Neural cell (in vitro differentiated cells): ENCODE results near the gene NDUFA11. TPM values are rescaled to one million over a fixed set of nuclear protein-coding genes. Genes with fewer than 3 reads are reported as not detected.

Source experiments
- H2AFZ ChIP-seq: fragments of 200-600, 300-800 bp; sonication (generic), shearing (Covaris generic); 2 replicates; pipeline ENCODE4 v1.6.0; 2014; ENCODE audit warnings: low read depth, mild to moderate bottlenecking, antibody characterized with exemption, low read length, moderate library complexity
- H3F3A ChIP-seq: fragments of 200-600 bp; shearing (Covaris generic); 2 replicates; pipeline ENCODE4 v1.6.1; 2016; ENCODE audit warnings: mild to moderate bottlenecking, moderate library complexity, mixed read lengths, antibody characterized with exemption, low read length; ENCODE audit not compliant: insufficient read depth, poor library complexity, severe bottlenecking
- H3K27ac ChIP-seq: fragments of 200-600, 300-800 bp; sonication (generic), shearing (Covaris generic); 2 replicates; pipeline ENCODE4 v1.5.1; 2014; ENCODE audit warnings: mild to moderate bottlenecking, low read length, moderate library complexity
- H3K27me3 ChIP-seq: fragments of 300-800, 200-600 bp; sonication (generic), shearing (Covaris generic); 2 replicates; pipeline ENCODE4 v1.6.0; 2014; ENCODE audit warnings: mild to moderate bottlenecking, low read depth, low read length, moderate library complexity; ENCODE audit not compliant: insufficient read depth
- H3K36me3 ChIP-seq: fragments of 300-800, 200-600 bp; sonication (generic), shearing (Covaris generic); 2 replicates; pipeline ENCODE4 v1.5.1; 2014; ENCODE audit warnings: mild to moderate bottlenecking, antibody characterized with exemption, low read length, moderate library complexity; ENCODE audit not compliant: insufficient read depth
- H3K4me2 ChIP-seq: fragments of 300-800, 200-600 bp; sonication (generic), shearing (Covaris generic); 2 replicates; pipeline ENCODE4 v1.6.0; 2014; ENCODE audit warnings: mild to moderate bottlenecking, low read length
- H3K4me3 ChIP-seq: fragments of 300-800, 200-600 bp; sonication (generic), shearing (Covaris generic); 2 replicates; pipeline ENCODE4 v1.5.1; 2014; ENCODE audit warnings: mild to moderate bottlenecking, low read length, moderate library complexity
- H3K79me2 ChIP-seq: fragments of 200-600 bp; shearing (Covaris generic); replicated peaks from 2 replicates; pipeline ENCODE4 v1.6.0; 2014; ENCODE audit warnings: mild to moderate bottlenecking, low read length, moderate library complexity; ENCODE audit not compliant: insufficient read depth
- H3K9ac ChIP-seq: fragments of 300-800, 200-600 bp; sonication (generic), shearing (Covaris generic); 2 replicates; pipeline ENCODE4 v1.6.1; 2016; ENCODE audit warnings: mild to moderate bottlenecking, low read length, mixed read lengths
- H3K9me2 ChIP-seq: fragments of 200-600 bp; shearing (Covaris generic); 2 replicates; pipeline ENCODE4 v1.6.1; 2016; ENCODE audit warnings: mild to moderate bottlenecking, low read length, mixed read lengths; ENCODE audit not compliant: insufficient read depth
- H3K9me3 ChIP-seq: fragments of 200-600, 300-800 bp; sonication (generic), shearing (Covaris generic); 2 replicates; pipeline ENCODE4 v1.6.1; 2016; ENCODE audit warnings: mild to moderate bottlenecking, mixed run types, low read length, moderate library complexity, mixed read lengths
- H4K20me1 ChIP-seq: fragments of 200-600 bp; shearing (Covaris generic); 2 replicates; pipeline ENCODE4 v1.6.1; 2016; ENCODE audit warnings: mild to moderate bottlenecking, mixed run types; ENCODE audit not compliant: insufficient read depth
- EP300 ChIP-seq: fragments of 450-650 bp; conservative IDR thresholded peaks from 2 replicates; pipeline ENCODE4 v1.6.1; 2014; ENCODE audit warnings: antibody characterized with exemption, mild to moderate bottlenecking, moderate library complexity; ENCODE audit not compliant: poor library complexity, severe bottlenecking
- EZH2 ChIP-seq: fragments of 200-600, 300-800 bp; shearing (Covaris generic), sonication (generic); IDR thresholded peaks from 2 replicates; pipeline ENCODE4 v1.6.1; 2014; ENCODE audit warnings: antibody characterized with exemption, low read length, borderline replicate concordance, mild to moderate bottlenecking; ENCODE audit not compliant: insufficient read depth, poor library complexity, severe bottlenecking
- MXI1 ChIP-seq: fragments of 450-650 bp; conservative IDR thresholded peaks from 2 replicates; pipeline ENCODE4 v1.6.1; 2014; ENCODE audit warnings: antibody characterized with exemption, mild to moderate bottlenecking; ENCODE audit not compliant: poor library complexity, severe bottlenecking
- POLR2AphosphoS5 ChIP-seq: IDR thresholded peaks from 2 replicates; pipeline ENCODE4 v1.6.1; 2012
- RAD21 ChIP-seq: fragments of 450-650 bp; conservative IDR thresholded peaks from 2 replicates; pipeline ENCODE4 v1.6.1; 2014; ENCODE audit warnings: antibody characterized with exemption, mild to moderate bottlenecking, moderate library complexity
- SMC3 ChIP-seq: fragments of 450-650 bp; conservative IDR thresholded peaks from 2 replicates; pipeline ENCODE4 v1.6.1; 2014; ENCODE audit warnings: antibody characterized with exemption, mild to moderate bottlenecking, moderate library complexity; ENCODE audit not compliant: poor library complexity
- TAF1 ChIP-seq: IDR thresholded peaks from 2 replicates; pipeline ENCODE4 v1.6.1; 2012; ENCODE audit warnings: low read depth
- polyA plus RNA-seq: library from polyadenylated mRNA; depleted of rRNA; stranded (reverse); fragments of >200 nt; gene quantifications from 2 replicates; pipeline ENCODE4 v1.2.3, GENCODE V29; 2014
- TF ChIP-seq, protein P1 (sequence below): IDR thresholded peaks from 2 replicates; pipeline ENCODE4 v1.6.1; 2012; ENCODE audit warnings: borderline replicate concordance
- TF ChIP-seq, protein P2 (sequence below): fragments of 450-650 bp; IDR thresholded peaks from 2 replicates; pipeline ENCODE4 v1.5.1; 2014; ENCODE audit warnings: antibody characterized with exemption, mild to moderate bottlenecking, moderate library complexity; ENCODE audit not compliant: poor library complexity, severe bottlenecking

NDUFA11 gene
- polyA plus RNA-seq, 1 donor from 2014 or later, result 594 TPM

DNA sequence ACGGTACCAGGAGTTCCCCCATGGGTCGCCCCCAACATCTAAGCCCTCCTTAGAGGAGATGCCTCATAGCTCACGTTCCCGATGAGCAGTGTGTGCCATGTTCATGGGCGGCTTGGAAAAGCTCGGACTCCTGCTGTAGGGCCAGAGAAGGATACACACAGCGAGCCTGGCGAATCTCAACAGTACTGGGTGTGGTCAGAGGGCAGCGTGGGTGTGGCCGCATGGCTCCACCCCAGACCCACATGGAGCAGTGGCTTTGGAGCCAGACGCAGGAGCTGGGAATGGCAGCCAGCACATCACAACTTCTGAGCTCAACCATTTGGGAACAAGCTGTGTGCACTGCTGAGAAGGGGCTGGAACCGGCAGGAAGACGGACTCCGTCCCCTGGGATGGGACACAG lies 26.0 kb upstream of the NDUFA11 start:
- no peak for TF ChIP-seq RAD21
- TF ChIP-seq SMC3, result no peak
- TF ChIP-seq TAF1, result no peak
- no peak for TF ChIP-seq EZH2
- Histone ChIP-seq H3K27ac (no peak overlapping the region), H3K9ac (no peak overlapping the region)

DNA sequence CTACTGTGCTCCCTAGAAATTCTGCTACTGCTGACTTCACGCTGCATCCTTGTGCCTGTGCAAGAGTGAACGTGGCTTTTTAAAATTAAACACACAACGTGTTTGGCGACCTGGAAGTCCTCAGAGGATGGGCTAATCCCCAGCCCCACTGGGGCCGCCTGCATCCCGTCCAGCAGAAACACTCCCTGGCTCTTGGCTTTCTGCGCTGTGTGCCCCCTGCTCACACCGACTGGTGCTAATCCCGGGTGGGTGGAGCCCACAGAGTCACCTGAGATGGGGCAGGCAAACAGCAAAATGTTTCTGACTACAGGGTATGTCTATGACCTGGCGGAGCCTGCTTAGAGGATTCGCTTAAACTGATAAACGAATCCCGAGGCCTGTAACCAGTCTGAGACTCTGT lies 25.6 kb upstream of the NDUFA11 start:
- H3K9ac ChIP-seq, result no peak overlapping the region
- H3K9me2 ChIP-seq, result no peaks in the 10 kb centered on the region
- no peak overlapping the region for H3K27ac ChIP-seq
- no peaks in the 10 kb centered on the region for H3K79me2 ChIP-seq
- H3F3A ChIP-seq, result no peaks in the 10 kb centered on the region
- H3K36me3 ChIP-seq, result no peaks in the 10 kb centered on the region
- no peak overlapping the region for H2AFZ ChIP-seq
- TF ChIP-seq RAD21 (no peak), EP300 (no peak), POLR2AphosphoS5 (no peak), MXI1 (no peak), SMC3 (no peak), TAF1 (no peak), EZH2 (no peak)
- TF ChIP-seq, protein P1, sequence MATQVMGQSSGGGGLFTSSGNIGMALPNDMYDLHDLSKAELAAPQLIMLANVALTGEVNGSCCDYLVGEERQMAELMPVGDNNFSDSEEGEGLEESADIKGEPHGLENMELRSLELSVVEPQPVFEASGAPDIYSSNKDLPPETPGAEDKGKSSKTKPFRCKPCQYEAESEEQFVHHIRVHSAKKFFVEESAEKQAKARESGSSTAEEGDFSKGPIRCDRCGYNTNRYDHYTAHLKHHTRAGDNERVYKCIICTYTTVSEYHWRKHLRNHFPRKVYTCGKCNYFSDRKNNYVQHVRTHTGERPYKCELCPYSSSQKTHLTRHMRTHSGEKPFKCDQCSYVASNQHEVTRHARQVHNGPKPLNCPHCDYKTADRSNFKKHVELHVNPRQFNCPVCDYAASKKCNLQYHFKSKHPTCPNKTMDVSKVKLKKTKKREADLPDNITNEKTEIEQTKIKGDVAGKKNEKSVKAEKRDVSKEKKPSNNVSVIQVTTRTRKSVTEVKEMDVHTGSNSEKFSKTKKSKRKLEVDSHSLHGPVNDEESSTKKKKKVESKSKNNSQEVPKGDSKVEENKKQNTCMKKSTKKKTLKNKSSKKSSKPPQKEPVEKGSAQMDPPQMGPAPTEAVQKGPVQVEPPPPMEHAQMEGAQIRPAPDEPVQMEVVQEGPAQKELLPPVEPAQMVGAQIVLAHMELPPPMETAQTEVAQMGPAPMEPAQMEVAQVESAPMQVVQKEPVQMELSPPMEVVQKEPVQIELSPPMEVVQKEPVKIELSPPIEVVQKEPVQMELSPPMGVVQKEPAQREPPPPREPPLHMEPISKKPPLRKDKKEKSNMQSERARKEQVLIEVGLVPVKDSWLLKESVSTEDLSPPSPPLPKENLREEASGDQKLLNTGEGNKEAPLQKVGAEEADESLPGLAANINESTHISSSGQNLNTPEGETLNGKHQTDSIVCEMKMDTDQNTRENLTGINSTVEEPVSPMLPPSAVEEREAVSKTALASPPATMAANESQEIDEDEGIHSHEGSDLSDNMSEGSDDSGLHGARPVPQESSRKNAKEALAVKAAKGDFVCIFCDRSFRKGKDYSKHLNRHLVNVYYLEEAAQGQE, result no peak
- TF ChIP-seq, protein P2, sequence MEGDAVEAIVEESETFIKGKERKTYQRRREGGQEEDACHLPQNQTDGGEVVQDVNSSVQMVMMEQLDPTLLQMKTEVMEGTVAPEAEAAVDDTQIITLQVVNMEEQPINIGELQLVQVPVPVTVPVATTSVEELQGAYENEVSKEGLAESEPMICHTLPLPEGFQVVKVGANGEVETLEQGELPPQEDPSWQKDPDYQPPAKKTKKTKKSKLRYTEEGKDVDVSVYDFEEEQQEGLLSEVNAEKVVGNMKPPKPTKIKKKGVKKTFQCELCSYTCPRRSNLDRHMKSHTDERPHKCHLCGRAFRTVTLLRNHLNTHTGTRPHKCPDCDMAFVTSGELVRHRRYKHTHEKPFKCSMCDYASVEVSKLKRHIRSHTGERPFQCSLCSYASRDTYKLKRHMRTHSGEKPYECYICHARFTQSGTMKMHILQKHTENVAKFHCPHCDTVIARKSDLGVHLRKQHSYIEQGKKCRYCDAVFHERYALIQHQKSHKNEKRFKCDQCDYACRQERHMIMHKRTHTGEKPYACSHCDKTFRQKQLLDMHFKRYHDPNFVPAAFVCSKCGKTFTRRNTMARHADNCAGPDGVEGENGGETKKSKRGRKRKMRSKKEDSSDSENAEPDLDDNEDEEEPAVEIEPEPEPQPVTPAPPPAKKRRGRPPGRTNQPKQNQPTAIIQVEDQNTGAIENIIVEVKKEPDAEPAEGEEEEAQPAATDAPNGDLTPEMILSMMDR, result no peak
- H3K4me3 ChIP-seq, result no peak overlapping the region
- no peaks in the 10 kb centered on the region for H3K27me3 ChIP-seq
- no peaks in the 10 kb centered on the region for H3K9me3 ChIP-seq
- H4K20me1 ChIP-seq, result no peaks in the 10 kb centered on the region
- H3K4me2 ChIP-seq, result no peak overlapping the region

More for the DNA sequence above, 26.0 kb upstream of the NDUFA11 start:
- H3K4me2 ChIP-seq, result no peak overlapping the region
- H3K27me3 ChIP-seq, result no peaks in the 10 kb centered on the region
- no peaks in the 10 kb centered on the region for H3K9me2 ChIP-seq
- H3K36me3 ChIP-seq, result no peaks in the 10 kb centered on the region
- no peaks in the 10 kb centered on the region for H4K20me1 ChIP-seq
- no peaks in the 10 kb centered on the region for H3K9me3 ChIP-seq
- H3F3A ChIP-seq, result no peaks in the 10 kb centered on the region
- no peaks in the 10 kb centered on the region for H3K79me2 ChIP-seq
- H3K4me3 ChIP-seq, result no peak overlapping the region
- no peak overlapping the region for H2AFZ ChIP-seq
